ENCODE measurements around the gene NMT1.
"Not testable (repeated sequence)": the region's sequence is repeated elsewhere in the genome, so short reads cannot be mapped to it uniquely, and the experiment has no call there.

GRCh38 chr17:45051720-45052051 is 9.4 kb upstream of the NMT1 start:
- TF ChIP-seq POLR2AphosphoS5, POLR2A, EP300 (IDR thresholded peaks at IDR 0.05): not testable (repeated sequence)
- TF ChIP-seq, protein P1, sequence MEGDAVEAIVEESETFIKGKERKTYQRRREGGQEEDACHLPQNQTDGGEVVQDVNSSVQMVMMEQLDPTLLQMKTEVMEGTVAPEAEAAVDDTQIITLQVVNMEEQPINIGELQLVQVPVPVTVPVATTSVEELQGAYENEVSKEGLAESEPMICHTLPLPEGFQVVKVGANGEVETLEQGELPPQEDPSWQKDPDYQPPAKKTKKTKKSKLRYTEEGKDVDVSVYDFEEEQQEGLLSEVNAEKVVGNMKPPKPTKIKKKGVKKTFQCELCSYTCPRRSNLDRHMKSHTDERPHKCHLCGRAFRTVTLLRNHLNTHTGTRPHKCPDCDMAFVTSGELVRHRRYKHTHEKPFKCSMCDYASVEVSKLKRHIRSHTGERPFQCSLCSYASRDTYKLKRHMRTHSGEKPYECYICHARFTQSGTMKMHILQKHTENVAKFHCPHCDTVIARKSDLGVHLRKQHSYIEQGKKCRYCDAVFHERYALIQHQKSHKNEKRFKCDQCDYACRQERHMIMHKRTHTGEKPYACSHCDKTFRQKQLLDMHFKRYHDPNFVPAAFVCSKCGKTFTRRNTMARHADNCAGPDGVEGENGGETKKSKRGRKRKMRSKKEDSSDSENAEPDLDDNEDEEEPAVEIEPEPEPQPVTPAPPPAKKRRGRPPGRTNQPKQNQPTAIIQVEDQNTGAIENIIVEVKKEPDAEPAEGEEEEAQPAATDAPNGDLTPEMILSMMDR (IDR thresholded peaks at IDR 0.05): not testable (repeated sequence)

Measured in upper lobe of left lung (tissue), 4 donors.